GM18507 (cell line): Measurements from ENCODE around the gene MCU.
"Not testable (repeated sequence)": the region's sequence is repeated elsewhere in the genome, so short reads cannot be mapped to it uniquely, and the experiment has no call there.

ENCODE experiments used
- DNase-seq: peaks from one replicate; pipeline ENCODE4 v3.0.0; 2011; ENCODE audit warnings: low read depth; ENCODE audit not compliant: insufficient read length; ENCODE audit errors: extremely low spot score
- FAIRE-seq: peaks from 2 replicates; lab custom pipeline; 2011; peaks lifted over from hg19 to GRCh38; lab: Jason Lieb, UNC

Gene MCU

DNA sequence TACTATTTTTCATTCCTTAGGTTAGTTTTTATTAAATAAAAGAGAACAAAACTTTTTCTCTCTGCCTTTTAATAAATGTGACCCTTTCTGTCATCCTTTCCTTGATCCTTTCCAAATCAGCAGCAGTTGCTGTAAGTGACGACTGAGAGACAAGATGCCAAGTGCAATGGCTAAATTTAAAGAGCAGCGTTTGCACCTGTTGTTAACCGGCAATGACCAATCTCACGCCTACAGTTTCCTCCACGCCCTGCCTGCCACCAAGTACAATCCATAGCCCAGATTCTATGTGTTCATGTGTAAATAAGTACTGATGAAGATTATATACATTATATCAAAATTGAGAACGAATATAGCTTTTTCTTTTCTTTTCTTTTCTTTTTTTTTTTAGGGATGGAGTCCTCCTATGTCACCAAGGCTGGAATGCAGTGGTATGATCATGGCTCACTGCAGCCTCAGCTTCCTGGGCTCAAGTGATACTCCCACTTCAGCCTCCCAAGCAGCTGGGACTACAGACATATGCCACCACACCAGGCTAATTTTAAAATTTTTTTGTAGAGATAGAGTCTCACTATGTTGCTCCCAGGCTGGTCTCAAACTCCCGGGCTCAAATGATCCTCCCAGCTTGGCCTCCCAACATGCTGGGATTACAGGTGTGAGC is 6.5 kb upstream of the MCU start:
- no peak for DNase-seq
- FAIRE-seq: peak; percentile 70

DNA sequence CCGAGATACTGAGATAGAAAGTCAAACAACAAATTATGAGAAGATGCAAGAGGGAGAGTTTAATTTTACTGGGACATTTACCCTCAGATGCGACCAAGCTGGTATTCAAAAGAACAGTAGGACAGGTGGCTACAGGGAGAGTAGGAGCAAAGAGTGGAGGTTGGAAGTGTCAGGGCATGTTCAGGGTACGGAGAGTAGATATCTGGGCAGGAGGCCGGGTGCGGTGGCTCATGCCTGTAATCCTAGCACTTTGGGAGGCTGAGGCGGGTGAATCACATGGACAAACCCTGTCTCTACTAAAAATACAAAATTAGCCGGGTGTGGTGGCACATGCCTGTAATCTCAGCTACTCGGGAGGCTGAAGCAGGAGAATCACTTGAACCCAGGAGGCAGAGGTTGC is 5.5 kb upstream of the MCU start:
- DNase-seq, FAIRE-seq: not testable (repeated sequence)

DNA sequence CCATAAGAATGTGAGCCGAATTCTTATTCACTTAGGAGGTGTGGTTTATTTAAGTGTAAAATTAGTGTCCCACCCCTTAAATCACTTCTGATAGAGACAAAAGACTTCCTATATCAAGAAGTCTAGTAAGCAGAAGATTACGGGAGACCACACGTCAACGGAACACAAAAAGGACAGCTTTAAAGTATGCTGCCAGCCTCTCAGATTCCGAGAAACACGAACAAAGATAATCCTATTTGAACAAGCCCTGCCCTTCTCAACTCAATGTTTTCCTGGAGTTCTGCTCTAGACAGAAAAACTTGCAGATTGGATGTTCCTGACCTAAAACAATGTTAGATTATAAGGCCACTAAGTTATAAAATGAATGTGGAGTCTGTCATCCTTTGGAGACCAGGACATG is 4.9 kb upstream of the MCU start:
- no peak for FAIRE-seq
- DNase-seq: no peak

DNA sequence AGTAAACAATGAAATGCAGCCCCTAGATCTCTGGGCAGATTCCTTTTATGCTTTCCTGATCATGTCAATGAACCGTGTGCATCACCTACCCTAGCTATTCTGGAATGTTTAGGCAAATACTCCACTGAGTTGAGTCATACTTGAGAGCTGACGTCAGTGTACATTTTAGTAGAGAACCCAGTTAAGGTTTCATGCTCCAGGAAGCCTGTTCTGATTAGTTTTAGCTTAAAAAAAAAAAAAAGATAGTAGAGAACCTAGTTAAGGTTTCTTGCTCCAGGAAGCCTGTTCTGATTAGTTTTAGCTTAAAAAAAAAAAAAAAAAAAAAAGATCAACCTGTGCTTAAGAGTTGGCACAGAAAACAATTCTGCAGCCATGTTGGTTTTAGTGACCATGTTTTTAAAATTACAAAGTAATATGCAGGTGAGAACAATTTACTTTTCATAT is 3.7 kb upstream of the MCU start:
- DNase-seq: no peak
- FAIRE-seq: peak; percentile 70

DNA sequence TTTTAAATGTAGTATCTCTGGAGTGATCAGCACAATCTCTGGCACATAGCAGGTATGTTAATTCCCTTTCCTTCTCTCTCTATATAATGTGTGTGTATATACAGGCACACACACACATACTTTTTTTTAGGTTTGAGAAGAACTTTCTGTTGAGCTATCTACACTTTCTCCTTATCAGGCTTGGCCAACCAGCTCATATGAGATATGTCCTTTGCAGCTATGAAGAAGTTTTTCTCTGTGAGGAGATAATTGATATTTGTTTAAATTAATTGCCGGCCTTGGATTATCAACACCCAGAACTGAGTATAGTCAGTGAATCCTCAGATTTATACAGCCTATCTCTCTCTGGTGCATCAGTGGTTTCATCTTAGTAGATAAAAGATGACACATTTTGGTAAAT is 2.3 kb upstream of the MCU start:
- FAIRE-seq (no peak), DNase-seq (no peak)

DNA sequence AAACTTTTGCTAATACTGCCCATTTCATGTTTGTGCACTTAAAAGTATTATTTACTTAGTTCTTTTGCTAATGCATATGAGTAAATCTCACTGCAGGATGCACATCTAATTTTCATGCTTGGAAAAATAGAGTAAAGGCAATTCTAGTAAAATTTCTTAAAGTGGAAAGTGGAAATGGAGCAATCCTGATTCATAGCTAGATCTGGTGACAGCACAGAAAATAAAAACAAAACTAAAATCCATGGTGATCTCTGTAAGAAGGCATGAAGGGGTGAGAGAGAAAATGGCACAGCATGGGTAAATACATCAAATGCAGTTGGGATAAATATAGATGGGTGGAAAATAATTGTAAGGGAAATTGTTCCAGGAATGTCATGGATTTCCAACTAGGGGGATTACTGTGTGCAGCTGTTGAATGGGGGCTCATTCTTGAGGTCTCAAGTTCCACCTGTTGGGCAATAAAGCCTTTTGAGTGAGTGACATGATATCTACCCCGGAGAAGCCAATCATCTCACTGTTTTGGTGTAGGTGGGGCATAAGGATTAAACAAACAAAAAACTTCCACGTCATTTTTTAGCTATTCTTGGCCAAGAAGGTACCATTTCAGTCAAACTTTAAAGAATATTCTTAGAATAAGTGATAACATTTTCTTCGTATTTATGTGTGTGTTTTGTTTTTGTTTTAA is 1.7 kb upstream of the MCU start:
- FAIRE-seq (no peak), DNase-seq (no peak)

DNA sequence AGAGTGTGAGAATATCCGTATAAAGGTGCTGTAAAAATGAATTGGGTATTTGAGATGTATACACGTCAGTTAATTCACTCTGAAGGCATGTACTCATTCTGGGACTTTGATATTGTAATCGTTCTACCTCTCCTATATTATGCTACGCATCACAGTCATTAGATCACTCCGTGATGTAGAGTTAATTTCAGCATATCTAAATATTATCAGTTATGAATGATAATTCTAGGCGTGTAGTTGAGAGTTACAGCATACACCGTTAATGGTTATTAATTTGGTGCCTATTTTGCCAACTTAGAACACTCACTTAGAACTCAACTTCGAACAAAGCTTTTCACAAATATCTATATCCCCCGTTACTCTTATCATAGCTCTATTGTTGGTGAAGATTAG is 477 bp upstream of the MCU start:
- DNase-seq: no peak
- FAIRE-seq: no peak

DNA sequence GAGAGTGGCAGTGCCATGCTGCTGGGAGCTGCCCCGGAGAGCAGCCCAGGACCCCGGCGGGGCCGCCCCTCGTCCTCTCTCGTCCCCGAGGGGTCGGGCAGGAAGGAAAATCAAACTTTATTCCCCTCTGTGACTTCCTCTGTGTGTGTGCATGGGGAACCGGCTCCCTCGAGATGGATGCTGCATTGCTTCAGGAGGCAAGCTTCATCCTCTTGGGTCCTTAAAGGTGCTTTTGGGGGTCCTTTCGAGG is 726 bp downstream of the MCU start:
- DNase-seq (no peak), FAIRE-seq (no peak)

DNA sequence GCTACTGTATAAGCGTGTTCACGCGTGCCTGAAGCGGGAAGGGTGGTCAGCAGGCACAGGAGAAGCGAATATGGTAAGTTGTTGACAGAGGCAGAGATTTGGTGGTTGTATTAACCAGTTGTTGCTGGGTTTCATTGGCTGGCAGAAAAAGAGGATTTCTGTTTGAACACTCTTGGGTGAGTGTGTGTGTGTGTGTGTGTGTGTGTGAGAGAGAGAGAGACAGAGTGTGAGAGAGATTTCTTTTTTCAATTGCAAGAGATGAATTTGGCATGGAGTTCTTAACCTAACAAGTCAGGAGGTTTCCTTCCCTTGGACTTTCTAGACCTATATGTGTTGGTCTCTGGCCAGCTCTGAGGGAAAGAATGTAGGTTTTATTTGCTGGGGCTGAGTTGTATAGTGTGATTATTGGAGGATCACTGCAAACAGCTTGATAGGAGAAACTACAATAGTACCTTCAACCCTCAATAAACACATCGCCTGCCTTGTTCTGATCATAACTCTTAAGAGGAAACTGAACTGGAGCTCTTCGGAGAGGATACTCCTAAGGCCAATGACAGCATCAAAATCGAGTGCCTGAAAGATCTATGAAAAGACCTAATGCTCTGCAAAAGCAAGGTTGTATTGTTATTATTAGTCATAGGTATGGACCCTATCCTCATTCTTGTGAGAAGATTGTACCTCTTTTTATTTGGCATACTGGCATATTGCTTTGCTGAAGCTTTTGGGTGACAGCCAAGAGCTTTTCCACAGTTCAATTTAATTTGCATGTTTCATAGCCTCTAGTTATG is 1.2 kb downstream of the MCU start:
- FAIRE-seq: peak; percentile 69

DNA sequence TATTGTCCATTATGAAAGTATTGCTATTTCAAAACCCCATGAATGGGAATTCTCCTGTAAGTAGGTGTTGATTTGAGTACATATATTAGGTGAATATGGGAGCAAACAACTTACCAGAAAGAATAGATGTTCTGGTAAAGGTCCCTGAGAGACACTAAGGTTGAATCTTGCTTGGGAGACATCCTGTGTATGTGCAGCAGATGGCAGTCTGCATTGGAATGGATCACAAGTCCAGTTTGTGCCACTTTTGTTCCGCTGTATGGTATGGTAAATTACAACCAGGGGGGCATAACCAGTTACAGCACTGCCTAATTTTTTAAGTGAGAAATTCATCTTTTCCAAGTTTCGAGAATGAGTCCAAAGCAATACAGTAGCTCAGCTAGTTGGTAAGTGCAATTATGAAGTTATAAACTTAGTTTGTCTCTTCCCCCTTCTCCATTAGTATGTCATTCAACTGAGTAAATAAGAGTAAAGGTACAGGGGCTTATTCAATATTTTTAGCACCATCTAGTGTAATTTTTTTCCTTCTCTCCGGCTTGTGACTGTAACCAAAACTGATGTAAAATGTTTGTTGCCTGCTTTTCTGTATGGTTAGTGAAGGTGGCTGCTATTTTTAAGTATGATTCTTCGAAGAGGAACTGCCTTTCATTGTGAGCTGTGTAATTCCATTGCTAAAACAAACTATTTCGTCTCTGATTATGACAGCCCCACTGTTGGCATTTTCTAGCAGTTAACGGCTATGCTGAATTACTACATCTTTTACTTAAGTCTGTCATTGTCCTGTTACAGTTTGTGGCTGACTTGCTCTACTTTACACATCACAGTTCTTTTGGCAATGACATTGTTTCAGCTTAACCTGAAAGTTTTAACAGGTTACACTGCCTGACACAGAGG is 2.8 kb downstream of the MCU start:
- FAIRE-seq (peak; percentile 39), DNase-seq (no peak)

More for the DNA sequence above, 1.2 kb downstream of the MCU start:
- DNase-seq: no peak

DNA sequence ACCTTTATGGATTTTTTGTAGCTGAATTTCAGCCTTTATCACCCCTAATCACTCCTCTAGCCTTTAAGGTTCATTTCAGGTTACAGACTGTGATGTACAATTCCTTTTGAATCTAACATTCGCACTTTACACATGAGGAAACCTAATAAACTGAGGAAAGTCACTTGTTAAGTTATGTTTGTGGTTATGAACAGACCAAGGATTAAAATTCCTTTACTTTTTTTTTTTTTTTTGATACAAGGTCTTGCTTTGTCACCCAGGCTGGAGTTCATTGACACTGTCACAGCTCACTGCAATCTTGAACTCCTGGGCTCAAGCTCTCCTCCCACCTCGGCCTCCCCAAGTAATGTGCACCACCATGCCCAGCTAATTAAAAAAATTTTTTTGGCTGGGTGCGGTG is 3.6 kb downstream of the MCU start:
- FAIRE-seq (no peak), DNase-seq (no peak)

DNA sequence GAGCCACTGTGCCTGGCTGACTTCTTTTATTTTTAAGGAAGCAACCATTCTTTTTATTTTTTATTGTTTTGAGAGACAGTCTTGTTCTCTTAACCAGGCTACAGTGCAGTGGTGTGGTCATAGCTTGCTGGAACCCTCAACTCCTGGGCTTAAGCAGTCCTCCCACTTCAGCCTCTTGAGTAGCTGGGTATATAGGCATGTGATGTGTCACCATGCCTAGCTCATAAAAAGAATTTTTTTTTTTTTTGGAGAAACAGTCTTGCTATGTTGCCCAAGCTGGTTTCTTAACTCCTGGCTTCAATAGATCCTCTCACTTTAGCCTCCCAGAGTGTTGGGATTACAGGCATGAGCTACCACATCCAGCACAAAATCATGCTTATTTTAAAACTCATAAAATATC is 5.8 kb downstream of the MCU start:
- no peak for FAIRE-seq
- no peak for DNase-seq

DNA sequence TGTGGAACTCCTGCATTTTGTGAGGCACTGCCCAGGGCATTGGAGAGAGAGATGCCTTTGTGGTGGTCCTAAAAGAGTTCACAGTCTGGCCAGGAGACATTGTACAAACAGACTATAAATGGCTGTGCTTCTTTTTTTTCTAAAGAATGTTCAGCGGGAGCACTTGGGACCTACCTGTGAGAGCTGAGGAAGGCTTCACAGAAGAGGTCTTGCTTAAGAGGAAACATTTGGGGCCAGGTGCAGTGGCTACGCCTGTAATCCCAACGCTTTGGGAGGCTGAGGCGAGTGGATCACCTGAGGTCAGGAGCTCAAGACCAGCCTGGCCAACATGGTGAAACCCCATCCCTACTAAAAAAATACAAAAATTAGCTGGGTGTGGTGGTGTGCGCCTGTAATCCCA is 10.5 kb downstream of the MCU start:
- DNase-seq, FAIRE-seq: not testable (repeated sequence)

DNA sequence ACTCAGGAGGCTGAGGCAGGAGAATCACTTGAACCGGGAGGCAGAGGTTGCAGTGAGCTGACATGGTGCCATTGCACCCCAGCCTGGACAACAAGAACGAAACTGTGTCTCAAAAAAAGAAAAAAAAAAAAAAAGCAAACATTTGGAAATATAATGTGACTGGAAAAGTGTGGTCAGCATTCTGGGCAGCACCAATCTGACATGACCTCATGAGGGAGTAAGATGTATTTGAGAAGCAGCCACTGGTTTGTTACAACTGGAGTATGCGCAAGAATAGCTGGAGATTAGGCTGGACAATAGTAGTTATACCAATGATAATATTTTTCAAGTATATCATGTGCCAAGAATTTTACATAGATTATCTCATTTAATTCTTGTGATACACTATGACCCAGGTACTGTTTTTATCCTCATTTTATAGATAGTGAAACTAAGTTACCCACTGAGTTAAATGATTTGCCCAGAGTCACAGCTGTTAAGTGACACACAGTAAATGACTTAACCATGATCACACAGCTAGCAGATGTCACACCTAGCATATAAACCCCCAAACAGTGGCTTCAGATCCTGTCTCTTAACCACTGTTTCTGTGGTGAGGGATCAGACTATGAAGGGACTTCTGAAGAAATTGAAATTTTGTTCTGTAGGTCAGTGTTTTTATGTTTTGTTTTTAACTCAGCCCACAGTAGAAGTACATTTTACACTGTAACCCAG is 11.1 kb downstream of the MCU start:
- DNase-seq (peak; percentile 18), FAIRE-seq (peak; percentile 78)

DNA sequence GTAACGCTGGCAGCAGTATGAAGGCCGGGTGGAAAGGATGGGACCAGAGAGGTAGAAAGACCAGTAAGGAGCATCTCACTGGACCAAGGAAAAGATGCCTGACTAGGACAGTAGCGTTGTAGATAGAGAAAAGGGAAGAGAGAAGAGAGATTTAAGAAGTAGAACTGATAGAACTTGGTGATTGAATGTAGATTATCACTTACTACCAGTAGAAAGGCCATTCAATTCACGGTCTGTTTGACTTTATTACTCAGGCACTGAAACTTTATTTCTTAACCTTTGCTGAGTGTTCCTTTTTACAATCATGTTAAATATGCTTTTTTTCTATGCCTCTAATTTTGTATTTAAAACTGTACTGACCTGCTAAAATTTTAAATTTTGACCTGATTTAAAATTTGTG is 12.2 kb downstream of the MCU start:
- DNase-seq (no peak), FAIRE-seq (peak; percentile 15)

DNA sequence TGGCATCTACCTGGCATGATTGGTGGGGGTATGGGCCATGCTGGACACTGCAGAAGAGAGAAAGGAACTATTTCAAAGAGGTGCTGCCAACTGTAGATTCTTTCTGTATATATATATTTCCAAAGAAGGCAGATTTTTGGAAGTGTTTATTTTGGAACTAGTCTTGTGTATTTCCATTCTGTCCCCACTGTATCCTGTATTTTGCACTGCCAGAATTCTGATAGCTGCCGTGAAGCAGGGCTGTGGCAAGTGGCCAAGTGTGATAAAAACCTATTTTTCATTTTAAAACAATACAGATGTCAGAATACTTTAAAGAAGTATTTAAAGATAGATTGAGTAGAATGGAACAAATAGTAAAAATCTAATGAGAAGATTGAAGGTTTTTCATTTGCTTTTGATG is 17.1 kb downstream of the MCU start:
- FAIRE-seq: no peak
- DNase-seq: no peak

DNA sequence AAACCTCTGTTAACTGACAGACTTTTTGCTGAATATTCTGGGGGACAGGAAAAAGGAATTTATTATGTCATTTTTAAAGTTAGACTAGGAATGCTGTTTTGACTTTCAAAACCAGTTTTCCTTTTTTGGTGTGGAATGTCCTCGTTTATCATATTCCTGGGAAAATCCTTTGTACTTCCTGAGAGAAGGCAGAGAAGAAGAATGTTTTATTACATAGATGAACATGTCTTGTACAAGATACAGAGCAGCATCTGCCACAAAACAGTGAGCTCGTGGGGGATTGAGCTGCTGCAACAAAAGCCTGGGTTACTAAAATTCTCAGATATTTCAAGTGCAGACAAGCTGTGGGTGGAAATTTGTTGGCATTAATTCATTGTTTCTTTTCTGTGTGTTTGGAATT is 20.2 kb downstream of the MCU start:
- FAIRE-seq (no peak), DNase-seq (no peak)

DNA sequence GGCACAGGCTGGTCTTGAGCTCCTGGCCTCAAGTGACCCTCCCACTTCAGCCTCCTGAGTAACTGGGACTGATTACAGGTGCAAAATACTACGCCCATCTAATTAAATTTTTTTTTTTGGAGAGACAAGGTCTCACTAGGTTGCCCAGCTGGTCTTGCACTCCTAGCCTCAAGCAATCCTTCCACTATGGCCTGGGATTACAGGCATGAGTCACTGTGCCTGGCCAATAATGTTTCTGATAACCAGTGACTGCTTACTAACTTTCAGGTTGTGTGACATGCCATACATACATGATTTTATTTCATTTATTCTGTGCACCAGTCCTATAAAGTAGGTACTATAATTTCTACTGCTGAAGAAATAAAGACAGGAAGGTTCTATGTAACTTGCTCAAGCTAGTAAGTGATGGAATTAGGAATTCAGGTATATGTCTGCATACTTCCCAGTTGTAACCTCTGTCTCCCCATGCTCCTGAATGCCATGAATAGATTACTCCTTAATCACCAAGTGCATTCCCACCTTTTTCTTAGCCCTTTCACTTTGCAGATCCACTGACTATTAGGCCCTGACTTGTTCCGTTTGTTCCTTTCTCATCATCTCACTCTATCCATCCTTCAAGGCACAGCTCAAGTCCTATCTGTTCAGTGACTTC is 28.1 kb downstream of the MCU start:
- DNase-seq: no peak
- FAIRE-seq: no peak
